Activated naive CD4-positive, alpha-beta T cell treated with anti-CD3 and anti-CD28 coated beads, Interleukin-2, amount 50 U/mL, for 24 hours (primary cell): ENCODE results near the gene PPEF2.
"Not testable (repeated sequence)": the region's sequence is repeated elsewhere in the genome, so short reads cannot be mapped to it uniquely, and the experiment has no call there.

Source experiments
- H3K27ac Mint-ChIP-seq: one replicate; pipeline ENCODE4 v1.8.0; 2021; ENCODE audit warnings: mild to moderate bottlenecking, mixed read lengths
- H3K27me3 Mint-ChIP-seq: one replicate; pipeline ENCODE4 v1.8.0; 2021; ENCODE audit warnings: mixed read lengths
- H3K36me3 Mint-ChIP-seq: one replicate; pipeline ENCODE4 v1.8.0; 2021; ENCODE audit warnings: mixed read lengths
- H3K4me1 Mint-ChIP-seq: one replicate; pipeline ENCODE4 v1.8.0; 2021; ENCODE audit warnings: mixed read lengths
- H3K4me3 Mint-ChIP-seq: one replicate; pipeline ENCODE4 v1.8.0; 2021; ENCODE audit warnings: mild to moderate bottlenecking, mixed read lengths
- H3K9me3 Mint-ChIP-seq: one replicate; pipeline ENCODE4 v1.8.0; 2021; ENCODE audit warnings: mixed read lengths

PPEF2 gene

GRCh38 chr4:75860606-75861005 is 41.6 kb downstream of the PPEF2 start:
- no peaks in the 10 kb centered on the region for H3K4me1 Mint-ChIP-seq
- H3K27ac Mint-ChIP-seq, result no peak overlapping the region
- no peaks in the 10 kb centered on the region for H3K36me3 Mint-ChIP-seq
- H3K9me3 Mint-ChIP-seq, result no peaks in the 10 kb centered on the region
- no peak overlapping the region for H3K4me3 Mint-ChIP-seq
- no peaks in the 10 kb centered on the region for H3K27me3 Mint-ChIP-seq

GRCh38 chr4:75858721-75859120 is 43.5 kb downstream of the PPEF2 start:
- no peaks in the 10 kb centered on the region for H3K9me3 Mint-ChIP-seq
- no peak overlapping the region for H3K4me3 Mint-ChIP-seq
- no peaks in the 10 kb centered on the region for H3K36me3 Mint-ChIP-seq
- no peaks in the 10 kb centered on the region for H3K27me3 Mint-ChIP-seq
- H3K4me1 Mint-ChIP-seq, result no peaks in the 10 kb centered on the region
- H3K27ac Mint-ChIP-seq, result no peak overlapping the region

GRCh38 chr4:75849461-75849860 is 52.8 kb downstream of the PPEF2 start:
- peaks cover 4% of the 10 kb centered on the region for H3K27me3 Mint-ChIP-seq
- no peaks in the 10 kb centered on the region for H3K36me3 Mint-ChIP-seq
- no peak overlapping the region for H3K27ac Mint-ChIP-seq
- H3K4me3 Mint-ChIP-seq, result no peak overlapping the region
- no peaks in the 10 kb centered on the region for H3K4me1 Mint-ChIP-seq
- H3K9me3 Mint-ChIP-seq, result no peaks in the 10 kb centered on the region

GRCh38 chr4:75848891-75849290 is 53.4 kb downstream of the PPEF2 start:
- Mint-ChIP-seq H3K27ac (no peak overlapping the region), H3K27me3 (peaks cover 4% of the 10 kb centered on the region), H3K4me3 (no peak overlapping the region), H3K4me1 (no peaks in the 10 kb centered on the region), H3K9me3 (no peaks in the 10 kb centered on the region), H3K36me3 (no peaks in the 10 kb centered on the region)

DNA sequence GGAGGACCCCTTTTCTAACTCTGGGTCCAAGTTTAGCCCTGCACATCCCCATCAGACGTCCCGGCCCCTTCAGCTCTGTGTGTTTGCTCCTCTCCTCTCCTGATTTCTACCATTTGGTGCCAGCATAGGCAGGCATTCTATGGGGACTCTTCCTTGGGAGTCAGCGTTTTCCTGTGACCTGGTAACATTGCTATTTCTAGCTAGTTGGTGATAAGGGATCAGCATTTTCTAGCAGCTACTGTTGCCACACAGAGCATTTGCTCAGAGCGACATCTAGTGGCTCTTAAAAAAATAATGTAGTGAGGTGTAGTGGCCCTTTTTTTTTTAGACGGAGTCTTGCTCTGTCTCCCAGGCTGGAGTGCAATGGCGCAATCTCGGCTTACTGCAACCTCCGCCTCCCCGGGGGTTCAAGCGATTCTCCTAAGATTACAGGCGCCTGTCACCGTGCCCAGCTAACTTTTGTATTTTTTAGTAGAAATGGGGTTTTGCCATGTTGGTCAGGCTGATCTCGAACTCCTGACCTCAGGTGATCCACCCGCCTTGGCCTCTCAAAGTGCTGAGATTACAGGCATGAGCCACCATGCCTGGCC is 54.0 kb downstream of the PPEF2 start:
- not testable (repeated sequence) for H3K4me3 Mint-ChIP-seq, H3K9me3 Mint-ChIP-seq, H3K27ac Mint-ChIP-seq, H3K36me3 Mint-ChIP-seq, H3K4me1 Mint-ChIP-seq, H3K27me3 Mint-ChIP-seq

GRCh38 chr4:75845992-75846391 is 56.3 kb downstream of the PPEF2 start:
- Mint-ChIP-seq H3K4me1 (no peaks in the 10 kb centered on the region), H3K9me3 (no peaks in the 10 kb centered on the region), H3K36me3 (no peaks in the 10 kb centered on the region), H3K27me3 (no peaks in the 10 kb centered on the region), H3K27ac (no peak overlapping the region), H3K4me3 (no peak overlapping the region)

GRCh38 chr4:75844151-75844662 is 58.0 kb downstream of the PPEF2 start:
- no peak overlapping the region for H3K4me3 Mint-ChIP-seq
- no peaks in the 10 kb centered on the region for H3K9me3 Mint-ChIP-seq
- H3K36me3 Mint-ChIP-seq, result no peaks in the 10 kb centered on the region
- no peaks in the 10 kb centered on the region for H3K4me1 Mint-ChIP-seq
- H3K27me3 Mint-ChIP-seq, result no peaks in the 10 kb centered on the region
- H3K27ac Mint-ChIP-seq, result no peak overlapping the region

GRCh38 chr4:75843596-75843995 is 58.7 kb downstream of the PPEF2 start:
- Mint-ChIP-seq H3K4me3 (no peak overlapping the region), H3K9me3 (no peaks in the 10 kb centered on the region), H3K36me3 (no peaks in the 10 kb centered on the region), H3K27me3 (no peaks in the 10 kb centered on the region), H3K4me1 (no peaks in the 10 kb centered on the region), H3K27ac (no peak overlapping the region)

GRCh38 chr4:75841641-75842520 is 60.4 kb downstream of the PPEF2 start:
- Mint-ChIP-seq H3K27me3 (no peaks in the 10 kb centered on the region), H3K27ac (no peak overlapping the region), H3K36me3 (no peaks in the 10 kb centered on the region), H3K4me3 (no peak overlapping the region), H3K9me3 (no peaks in the 10 kb centered on the region), H3K4me1 (no peaks in the 10 kb centered on the region)

- Mint-ChIP-seq H3K4me3 (no peak overlapping the region), H3K36me3 (no peaks in the 10 kb centered on the region), H3K27ac (no peak overlapping the region), H3K9me3 (no peaks in the 10 kb centered on the region), H3K4me1 (no peaks in the 10 kb centered on the region), H3K27me3 (no peaks in the 10 kb centered on the region)
Measured at GRCh38 chr4:75834772-75835154, 67.5 kb downstream of the PPEF2 start.

DNA sequence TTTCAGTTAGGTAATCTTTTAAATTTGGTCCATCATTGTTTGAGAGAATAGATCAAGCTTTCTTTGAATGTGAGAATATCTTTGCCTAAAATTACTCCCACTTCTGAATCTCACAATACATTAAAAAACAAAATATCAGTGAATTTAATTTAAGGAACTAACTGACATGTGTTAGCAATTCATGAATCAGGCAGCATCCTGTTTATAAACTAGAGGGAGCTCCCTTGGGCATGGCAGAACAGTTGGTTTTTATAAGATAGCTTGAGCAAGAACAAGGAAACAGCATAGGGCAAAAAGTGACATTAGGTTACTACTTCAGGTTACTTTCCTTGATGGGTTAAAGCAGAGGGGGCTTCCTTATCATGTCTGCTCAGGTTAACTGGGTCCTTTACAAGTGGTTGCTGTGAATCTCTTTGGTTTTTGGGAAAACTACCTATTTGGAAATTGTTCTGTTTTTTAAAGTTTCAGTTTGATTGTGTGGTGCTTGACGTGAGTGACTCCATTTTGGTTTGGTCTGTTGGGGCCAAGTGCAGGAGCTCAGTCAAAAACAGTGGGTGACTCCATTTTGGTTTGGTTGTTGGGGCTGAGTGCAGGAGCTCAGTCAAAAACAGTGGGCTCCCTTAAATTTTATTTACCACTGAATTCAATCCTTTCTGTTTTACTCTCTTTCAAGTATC is 68.0 kb downstream of the PPEF2 start:
- Mint-ChIP-seq H3K4me3 (no peak overlapping the region), H3K36me3 (no peaks in the 10 kb centered on the region), H3K27me3 (no peaks in the 10 kb centered on the region), H3K9me3 (no peaks in the 10 kb centered on the region), H3K4me1 (no peaks in the 10 kb centered on the region), H3K27ac (no peak overlapping the region)

DNA sequence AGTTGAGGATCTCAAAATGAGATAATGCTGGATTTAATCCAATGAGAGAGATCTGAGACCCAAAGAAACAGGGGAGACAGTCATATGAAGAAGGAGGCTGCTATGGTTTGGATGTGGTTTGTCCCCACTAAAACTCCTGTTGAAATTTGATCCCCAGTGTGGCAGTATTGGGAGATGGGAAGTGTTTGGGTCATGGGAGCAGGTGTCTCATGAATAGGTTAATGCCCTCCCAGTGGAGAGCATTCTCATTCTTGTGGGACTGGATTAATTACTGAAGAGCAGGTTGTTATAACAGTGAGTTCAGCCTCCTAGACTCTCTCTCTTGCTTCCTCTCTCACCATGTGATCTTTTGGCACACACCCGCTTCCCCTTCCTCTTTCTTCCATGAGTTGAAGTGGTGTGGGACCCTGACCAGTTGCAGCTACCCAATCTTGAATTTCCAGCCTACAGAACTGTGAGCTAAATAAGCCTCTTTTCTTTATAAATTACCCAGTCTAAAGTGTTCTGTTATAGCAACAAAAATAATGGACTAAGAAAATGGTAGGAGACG is 70.3 kb downstream of the PPEF2 start:
- no peaks in the 10 kb centered on the region for H3K36me3 Mint-ChIP-seq
- H3K27me3 Mint-ChIP-seq, result no peaks in the 10 kb centered on the region
- no peaks in the 10 kb centered on the region for H3K9me3 Mint-ChIP-seq
- H3K4me1 Mint-ChIP-seq, result no peaks in the 10 kb centered on the region
- H3K4me3 Mint-ChIP-seq, result no peak overlapping the region
- H3K27ac Mint-ChIP-seq, result no peak overlapping the region

DNA sequence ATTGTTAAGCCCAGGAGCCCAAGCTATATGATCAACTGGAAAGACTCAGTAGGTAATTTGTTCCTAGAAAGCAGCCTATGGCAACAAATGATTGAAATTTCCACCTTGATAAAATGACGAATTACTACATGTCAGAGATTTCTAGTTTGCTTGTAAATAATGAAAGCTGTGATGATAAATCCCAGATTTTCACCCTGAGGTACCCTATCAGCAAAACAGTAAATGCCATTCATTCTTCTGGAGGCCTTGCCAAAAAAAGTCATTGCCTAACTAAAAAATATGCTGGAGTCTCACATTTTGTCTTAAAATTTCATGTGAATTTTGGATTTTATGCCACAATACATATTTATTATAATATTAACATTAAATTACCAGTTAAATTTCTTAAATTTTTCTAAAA is 71.3 kb downstream of the PPEF2 start:
- no peaks in the 10 kb centered on the region for H3K27me3 Mint-ChIP-seq
- H3K36me3 Mint-ChIP-seq, result no peaks in the 10 kb centered on the region
- H3K4me1 Mint-ChIP-seq, result no peaks in the 10 kb centered on the region
- no peak overlapping the region for H3K27ac Mint-ChIP-seq
- no peak overlapping the region for H3K4me3 Mint-ChIP-seq
- H3K9me3 Mint-ChIP-seq, result no peaks in the 10 kb centered on the region

DNA sequence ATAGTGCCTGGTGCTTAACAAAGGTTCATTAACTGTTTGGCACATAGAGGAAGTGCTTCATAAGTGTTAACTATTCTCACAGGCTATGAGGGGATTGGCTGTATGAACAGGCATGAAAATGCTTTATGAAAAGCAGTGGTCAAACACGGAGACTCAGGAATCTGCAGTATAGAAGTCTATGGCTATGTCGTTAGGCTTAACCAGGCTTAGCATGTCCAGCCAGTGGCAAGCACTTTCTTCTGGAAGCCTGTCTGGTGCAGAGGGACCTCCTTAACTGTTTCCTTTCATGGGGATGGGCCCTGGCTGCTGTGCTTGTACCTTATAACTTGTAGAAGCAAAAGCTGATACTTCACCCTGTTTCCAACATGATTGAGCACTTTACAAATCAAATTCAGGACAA is 78.4 kb downstream of the PPEF2 start:
- H3K27ac Mint-ChIP-seq, result no peak overlapping the region
- H3K4me3 Mint-ChIP-seq, result no peak overlapping the region
- H3K27me3 Mint-ChIP-seq, result no peaks in the 10 kb centered on the region
- H3K9me3 Mint-ChIP-seq, result no peaks in the 10 kb centered on the region
- no peaks in the 10 kb centered on the region for H3K36me3 Mint-ChIP-seq
- H3K4me1 Mint-ChIP-seq, result no peaks in the 10 kb centered on the region

DNA sequence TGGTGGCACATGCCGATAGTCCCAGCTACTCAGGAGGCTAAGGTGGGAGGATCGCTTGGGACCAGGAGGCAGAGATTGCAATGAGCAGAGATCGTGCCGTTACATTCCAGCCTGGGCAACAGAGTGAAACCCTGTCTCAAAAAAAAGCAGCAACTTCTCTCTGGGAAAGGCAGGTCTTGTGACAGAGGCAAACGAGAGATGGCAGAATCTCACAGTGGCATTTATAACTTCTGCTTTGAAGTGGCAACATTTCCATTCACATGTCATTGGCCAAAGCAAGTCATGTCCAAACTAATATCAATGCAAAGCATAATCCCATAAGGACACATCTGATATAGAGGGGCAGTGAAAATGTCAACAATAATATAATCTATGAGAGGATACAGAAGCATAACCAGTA is 79.8 kb downstream of the PPEF2 start:
- Mint-ChIP-seq H3K36me3 (no peaks in the 10 kb centered on the region), H3K27me3 (no peaks in the 10 kb centered on the region), H3K4me1 (no peaks in the 10 kb centered on the region), H3K27ac (no peak overlapping the region), H3K9me3 (no peaks in the 10 kb centered on the region), H3K4me3 (no peak overlapping the region)

- no peaks in the 10 kb centered on the region for H3K36me3 Mint-ChIP-seq
- H3K9me3 Mint-ChIP-seq, result no peaks in the 10 kb centered on the region
- H3K4me1 Mint-ChIP-seq, result no peaks in the 10 kb centered on the region
- H3K27me3 Mint-ChIP-seq, result no peaks in the 10 kb centered on the region
- H3K4me3 Mint-ChIP-seq, result no peak overlapping the region
- no peak overlapping the region for H3K27ac Mint-ChIP-seq
Measured at GRCh38 chr4:75821966-75822365, 80.3 kb downstream of the PPEF2 start.
